A549 (cell line): Measurements from ENCODE around the gene GALNTL6.

Source experiments
- ESRRA ChIP-seq: fragments of 150-350 bp; IDR thresholded peaks from 2 replicates; pipeline ENCODE4 v1.6.1; 2014; ENCODE audit warnings: mild to moderate bottlenecking, low read length, borderline replicate concordance
- JUNB ChIP-seq: fragments of >200 bp; sonication (Bioruptor Twin); formaldehyde crosslinking; IDR thresholded peaks from 2 replicates; pipeline ENCODE4 v1.6.1; 2016
- MAX ChIP-seq: IDR thresholded peaks from 2 replicates; pipeline ENCODE4 v1.6.1; 2012
- POLR2A ChIP-seq: IDR thresholded peaks from 2 replicates; pipeline ENCODE4 v1.6.1; 2012; ENCODE audit warnings: mild to moderate bottlenecking, low read length
- TF ChIP-seq, protein P1 (sequence below): fragments of >200 bp; sonication (Bioruptor Twin); formaldehyde crosslinking; IDR thresholded peaks from 3 replicates; pipeline ENCODE4 v1.5.1; 2016

DNA sequence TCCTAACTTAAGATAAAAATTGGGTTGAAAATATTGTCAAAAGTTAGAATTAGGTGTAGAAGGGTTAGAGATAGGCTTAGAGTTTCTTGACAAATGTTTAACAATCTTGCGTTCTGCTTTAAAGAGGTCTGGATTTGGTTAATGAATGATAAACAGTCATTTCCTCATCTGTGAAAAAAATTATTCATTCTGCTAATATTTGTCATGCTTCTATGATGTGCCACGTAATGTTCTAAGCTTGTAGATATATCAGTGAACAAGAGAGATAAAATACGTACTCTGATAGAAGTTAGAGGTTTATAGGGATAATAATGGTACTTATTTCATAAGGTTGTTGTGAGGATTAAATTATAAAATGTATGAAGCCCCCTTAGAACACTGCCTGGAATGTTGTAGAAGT lies 912.4 kb downstream of the GALNTL6 start:
- TF ChIP-seq, protein P1, sequence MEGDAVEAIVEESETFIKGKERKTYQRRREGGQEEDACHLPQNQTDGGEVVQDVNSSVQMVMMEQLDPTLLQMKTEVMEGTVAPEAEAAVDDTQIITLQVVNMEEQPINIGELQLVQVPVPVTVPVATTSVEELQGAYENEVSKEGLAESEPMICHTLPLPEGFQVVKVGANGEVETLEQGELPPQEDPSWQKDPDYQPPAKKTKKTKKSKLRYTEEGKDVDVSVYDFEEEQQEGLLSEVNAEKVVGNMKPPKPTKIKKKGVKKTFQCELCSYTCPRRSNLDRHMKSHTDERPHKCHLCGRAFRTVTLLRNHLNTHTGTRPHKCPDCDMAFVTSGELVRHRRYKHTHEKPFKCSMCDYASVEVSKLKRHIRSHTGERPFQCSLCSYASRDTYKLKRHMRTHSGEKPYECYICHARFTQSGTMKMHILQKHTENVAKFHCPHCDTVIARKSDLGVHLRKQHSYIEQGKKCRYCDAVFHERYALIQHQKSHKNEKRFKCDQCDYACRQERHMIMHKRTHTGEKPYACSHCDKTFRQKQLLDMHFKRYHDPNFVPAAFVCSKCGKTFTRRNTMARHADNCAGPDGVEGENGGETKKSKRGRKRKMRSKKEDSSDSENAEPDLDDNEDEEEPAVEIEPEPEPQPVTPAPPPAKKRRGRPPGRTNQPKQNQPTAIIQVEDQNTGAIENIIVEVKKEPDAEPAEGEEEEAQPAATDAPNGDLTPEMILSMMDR = no peak
- TF ChIP-seq MAX = no peak
- TF ChIP-seq JUNB = peak; percentile 67
- TF ChIP-seq POLR2A = no peak
- no peak for TF ChIP-seq ESRRA
